HG03558 (cell line): ENCODE results near the gene ZNF410.

Experiments used
- ATAC-seq: cut with Tn5 transposase; IDR thresholded peaks from one replicate; pipeline ENCODE4 v1.9.1; 2021; ENCODE audit warnings: moderate number of reproducible peaks; ENCODE audit not compliant: unreplicated experiment; ENCODE audit errors: extremely low read depth

The ZNF410 gene

DNA sequence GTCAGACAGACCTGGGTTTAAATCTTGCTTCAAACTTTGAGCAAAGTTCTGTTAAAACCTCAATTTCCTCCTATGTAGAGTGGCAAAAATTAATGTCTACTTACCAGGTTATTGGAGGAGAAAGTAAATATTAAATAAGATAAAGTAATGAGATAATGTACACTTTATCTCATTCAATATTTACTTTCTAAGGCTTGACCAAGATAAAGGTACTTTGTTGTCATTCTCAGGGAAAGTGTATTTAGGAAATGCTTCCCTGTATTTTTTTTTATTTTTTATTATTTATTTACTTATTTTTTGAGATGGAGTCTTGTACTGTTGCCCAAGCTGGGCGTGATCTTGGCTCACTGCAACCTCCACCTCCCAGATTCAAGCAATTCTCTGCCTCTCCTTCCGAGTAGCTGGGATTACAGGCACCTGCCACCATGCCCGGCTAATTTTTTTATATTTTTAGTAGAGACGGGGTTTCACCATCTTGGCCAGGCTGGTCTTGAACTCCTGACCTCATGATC is 58.6 kb downstream of the ZNF410 start:
- ATAC-seq, result no peak

DNA sequence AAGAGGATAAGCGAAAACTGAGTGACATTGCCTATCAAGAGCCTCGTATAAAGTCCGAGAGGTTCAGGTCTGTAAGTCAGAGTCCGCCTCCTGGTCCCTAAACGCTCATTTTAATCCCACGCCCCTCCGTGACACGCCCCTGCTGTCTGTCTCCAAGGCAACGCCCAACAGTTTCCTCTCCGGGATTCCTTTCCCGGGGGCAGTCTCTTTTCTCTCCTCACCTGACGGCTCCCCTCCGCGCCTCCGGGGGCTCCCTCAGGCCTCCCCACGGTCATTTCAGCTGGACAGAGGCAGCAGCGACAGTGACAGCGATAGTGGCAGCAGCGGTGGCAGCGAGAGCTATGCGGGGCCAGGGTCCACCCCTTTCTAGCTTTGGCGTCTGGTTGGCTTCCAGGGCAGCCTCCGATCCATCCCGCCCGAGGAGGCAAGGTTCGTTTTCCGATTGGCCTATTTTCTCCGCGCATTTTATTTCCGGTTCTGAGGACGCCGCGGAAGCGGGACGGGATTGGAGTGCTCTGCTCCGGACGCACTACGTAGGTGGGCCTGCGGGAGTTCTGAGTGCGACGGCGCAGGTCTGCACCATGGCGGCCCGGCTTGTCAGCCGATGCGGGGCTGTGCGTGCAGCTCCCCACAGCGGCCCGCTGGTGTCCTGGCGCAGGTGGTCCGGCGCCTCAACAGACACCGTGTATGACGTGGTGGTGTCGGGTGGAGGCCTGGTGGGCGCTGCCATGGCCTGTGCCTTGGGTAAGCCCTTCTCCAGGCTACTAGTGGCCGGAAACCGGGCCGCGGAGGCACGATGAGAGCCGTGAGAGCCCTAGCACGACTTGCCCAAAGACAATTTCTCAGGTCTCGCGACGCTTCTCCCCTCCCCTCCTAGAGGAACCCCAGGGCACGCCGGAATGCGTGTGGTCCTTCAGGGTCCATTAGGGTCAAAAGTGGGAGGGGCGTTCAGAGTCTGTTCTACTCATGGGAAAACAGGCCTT is 63.4 kb downstream of the ZNF410 start, which contains the start of the genes COQ6 and FAM161B:
COQ6 (plus strand) TSS at position 551 of the 983 bp plus-strand sequence; CDS start at position 582, 31 bp downstream.
FAM161B (minus strand) TSS at position 343 of the 983 bp plus-strand sequence; CDS start at position 275, 68 bp downstream.
- peak; percentile 56 for ATAC-seq

DNA sequence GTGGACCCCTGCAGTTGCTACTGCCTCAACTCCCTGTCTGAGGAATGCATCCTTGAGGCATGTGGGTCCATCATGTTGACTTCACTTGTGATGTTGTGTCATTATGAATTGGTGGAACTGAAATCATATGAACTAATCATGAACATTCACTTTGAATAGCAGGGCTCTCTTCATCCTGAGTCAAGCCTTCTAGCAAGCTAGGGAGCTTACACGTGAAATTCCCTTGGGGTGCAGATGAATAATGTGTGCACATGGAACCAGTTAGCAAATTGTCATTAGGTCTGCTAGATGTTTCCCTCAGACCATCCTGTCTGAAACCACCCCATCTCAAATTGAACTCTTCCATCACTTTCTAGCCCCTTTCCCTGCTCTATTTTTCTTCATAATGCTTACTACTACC is 67.1 kb downstream of the ZNF410 start:
- ATAC-seq, result no peak

DNA sequence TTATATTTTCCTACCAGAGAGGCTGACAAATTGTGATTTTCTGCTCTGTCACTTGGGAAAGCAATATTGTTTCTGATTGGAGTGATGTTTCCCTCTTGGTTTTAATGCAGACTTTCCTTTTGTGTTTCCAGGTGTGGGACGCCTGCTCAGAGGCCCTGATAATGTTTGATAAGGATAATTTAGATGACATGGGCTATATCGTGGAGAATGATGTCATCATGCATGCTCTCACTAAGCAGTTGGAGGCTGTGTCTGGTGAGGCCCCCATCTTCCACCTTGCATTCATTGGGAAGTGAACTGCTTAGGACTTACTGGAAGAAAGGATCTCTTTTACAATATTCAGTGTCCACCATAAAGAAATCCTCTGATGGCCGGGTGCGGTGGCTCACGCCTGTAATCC is 69.0 kb downstream of the ZNF410 start:
- no peak for ATAC-seq

DNA sequence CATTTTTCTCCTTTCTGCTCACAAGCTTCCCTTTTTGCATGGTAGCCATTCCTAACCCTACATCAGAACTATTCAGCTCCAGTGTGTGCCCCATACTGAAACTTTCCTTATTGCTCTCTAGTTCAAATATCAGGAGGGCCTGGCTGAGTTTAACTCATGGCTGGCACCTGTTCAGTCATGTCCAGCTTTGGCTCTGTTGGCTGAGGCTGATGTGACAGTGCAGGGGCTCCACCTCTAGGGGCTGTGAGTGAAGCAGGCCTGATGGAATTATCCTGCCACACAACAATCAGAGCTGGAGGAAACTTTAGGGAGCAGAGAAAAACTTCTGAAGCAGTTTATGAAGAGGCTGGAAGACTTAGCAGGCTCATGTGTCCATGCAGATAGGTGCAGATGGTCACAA is 71.9 kb downstream of the ZNF410 start:
- no peak for ATAC-seq

DNA sequence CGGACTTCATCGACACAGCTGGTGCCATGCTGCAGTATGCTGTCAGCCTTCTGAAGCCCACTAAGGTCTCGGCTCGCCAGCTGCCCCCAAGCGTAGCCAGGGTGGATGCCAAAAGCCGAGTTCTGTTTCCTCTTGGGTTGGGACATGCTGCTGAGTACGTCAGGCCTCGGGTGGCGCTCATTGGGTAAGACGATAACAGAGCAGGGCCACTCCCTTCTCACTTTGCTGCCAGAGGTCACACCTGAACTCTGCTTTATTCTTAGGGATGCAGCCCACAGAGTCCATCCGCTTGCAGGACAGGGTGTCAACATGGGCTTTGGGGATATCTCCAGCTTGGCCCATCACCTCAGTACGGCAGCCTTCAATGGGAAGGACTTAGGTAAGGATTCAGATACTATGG is 74.5 kb downstream of the ZNF410 start:
- no peak for ATAC-seq

DNA sequence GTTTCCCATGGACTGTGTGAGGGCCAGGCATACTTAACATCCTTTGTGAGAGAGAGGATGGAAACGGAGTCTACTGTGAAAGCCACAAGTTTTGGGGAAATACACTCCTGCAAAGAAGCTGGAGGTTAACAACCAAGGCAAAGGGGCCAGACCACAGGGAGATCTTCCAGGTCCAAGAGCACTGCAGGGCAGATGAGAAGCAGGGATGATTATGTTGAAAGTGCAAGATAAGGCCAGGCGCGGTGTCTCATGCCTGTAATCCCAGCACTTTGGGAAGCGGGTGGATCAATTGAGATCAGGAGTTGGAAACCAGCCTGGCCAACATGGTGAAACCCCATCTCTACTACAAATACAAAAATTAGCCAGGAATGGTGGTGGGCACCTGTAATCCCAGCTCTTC is 78.6 kb downstream of the ZNF410 start:
- no peak for ATAC-seq

DNA sequence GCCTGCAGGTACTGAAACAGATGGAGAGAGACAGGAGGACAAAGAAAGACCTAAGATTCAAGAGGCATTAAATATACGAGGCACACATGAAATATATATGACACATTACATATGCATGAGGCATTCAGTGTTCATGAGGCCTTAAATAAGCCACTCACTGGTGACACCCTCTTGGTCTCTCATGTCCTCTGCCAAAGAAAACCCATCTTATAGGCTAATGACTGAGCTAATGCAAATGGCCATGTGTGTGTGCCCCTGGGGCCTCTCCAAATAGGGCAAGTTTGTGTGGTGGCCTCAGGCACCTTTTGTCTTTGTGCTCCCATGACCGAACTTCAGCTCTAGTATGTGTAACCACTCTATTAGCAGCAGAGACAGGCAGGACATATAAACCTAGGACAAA is 82.2 kb downstream of the ZNF410 start:
- no peak for ATAC-seq

DNA sequence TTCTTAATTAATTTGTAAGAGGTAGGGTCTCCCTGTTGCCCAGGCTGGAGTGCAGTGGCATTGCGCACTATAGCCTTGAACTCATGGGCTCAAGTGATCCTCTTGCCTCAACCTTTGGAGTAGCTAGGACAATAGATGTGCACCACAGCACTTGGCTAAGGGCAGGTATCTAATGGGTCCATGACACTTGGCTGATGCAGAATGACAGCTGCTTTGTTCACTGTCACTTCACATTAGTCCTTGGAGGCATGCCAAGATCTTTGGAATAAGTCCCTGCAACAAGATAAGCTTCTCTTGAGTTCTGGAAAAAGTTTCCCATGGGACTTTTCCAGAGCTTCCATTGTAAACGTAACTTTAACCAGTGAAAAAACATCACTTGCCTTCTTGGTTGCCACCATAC is 86.8 kb downstream of the ZNF410 start:
- ATAC-seq, result no peak

DNA sequence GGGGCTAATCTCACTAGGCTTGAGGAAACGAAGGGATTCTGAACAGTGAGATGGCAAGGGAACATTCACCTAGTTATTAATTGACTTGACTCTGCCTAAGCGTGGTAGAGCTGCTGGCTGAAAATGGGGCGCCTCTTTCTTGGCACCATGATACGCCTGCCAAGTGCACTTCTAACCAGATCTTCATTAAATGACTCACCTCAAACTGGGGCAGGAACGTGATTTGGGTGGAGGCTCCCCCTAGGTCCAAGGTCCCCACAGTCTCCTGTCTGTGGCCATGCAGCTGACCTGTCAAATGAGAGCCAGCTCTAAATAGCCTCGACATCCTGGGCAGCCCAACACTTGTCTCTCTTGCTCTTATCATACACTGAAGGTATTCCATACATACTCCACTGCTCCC is 89.5 kb downstream of the ZNF410 start:
- ATAC-seq, result no peak

DNA sequence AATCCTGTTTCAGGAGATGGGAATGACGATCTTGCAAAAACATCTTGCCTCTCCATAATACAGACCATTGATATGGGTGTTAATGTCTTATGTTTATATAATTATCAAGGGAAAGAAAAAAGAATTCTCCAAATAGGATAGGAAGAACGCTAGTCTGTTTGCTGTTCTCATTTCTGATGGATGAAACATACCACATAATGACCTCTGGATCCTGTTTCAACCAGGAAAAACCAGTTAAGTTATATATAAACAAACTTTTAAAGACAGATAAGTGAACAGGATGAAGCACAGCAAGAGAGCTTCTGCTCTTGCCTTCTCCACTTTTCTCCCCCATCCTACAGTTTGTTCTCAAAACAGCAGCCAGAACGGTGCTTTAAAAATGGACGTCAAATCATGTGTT is 91.2 kb downstream of the ZNF410 start:
- ATAC-seq, result no peak
